ENCODE data around the gene ADM.

DNA sequence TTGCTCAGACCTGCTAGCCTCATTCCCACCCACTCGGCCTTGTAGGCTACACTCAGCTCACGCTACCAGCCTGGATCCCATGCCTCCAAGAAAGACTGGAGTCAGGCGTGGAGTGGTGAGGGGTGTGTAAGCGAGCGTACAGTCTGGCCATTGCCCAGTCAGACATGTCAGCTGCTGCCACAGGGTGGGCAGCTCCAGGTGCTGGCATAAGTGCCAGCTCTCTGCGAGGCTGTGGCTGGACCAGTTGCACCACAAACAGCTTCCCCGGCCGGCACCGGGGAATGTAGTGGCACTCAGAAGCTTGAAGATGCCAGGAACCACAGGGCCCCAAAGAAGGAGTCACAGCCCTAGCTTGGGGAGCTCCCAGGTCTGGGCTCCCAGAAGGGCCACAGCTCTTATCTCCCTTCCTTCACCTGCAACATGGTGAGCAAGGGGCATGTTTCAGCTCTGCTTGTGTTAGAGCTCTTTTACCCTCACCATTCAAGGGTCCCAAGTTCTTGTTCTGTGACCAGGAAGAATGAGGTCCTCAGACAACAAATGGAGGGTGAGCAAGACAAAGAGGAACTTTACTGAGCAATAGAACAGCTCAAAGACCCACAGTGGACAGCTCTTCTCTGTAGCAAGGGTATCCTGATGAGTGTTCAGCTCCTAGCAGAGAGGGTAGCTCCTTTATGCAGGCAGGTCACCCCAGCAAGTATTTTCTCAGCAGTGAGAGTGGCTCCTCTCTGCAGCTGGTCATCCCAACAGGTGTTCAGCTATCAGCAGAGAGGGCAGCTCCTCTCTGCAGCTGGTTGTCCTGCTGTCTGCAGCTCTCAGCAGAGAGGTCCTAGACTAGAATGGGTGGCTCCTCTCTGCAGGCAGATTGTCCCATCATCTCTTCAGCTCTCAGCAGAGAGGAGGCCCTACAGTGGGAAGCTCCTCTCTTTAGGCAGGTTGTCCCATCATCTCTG, 16.8 kb upstream of the ADM start:
- TF ChIP-seq FOXK2 (IDR thresholded peaks at IDR 0.05) (no peak), ARNT (IDR thresholded peaks at IDR 0.05) (no peak), BHLHE40 (IDR thresholded peaks at IDR 0.05; ENCODE audit: borderline replicate concordance) (no peak), SUZ12 (IDR thresholded peaks at IDR 0.05) (no peak), FOXA1 (IDR thresholded peaks at IDR 0.05) (no peak), TARDBP (IDR thresholded peaks at IDR 0.05) (no peak), ELF4 (IDR thresholded peaks at IDR 0.05) (no peak), SP1 (IDR thresholded peaks at IDR 0.05) (no peak), CTBP1 (IDR thresholded peaks at IDR 0.05; ENCODE audit: borderline replicate concordance) (no peak), ZNF384 (IDR thresholded peaks at IDR 0.05) (no peak), NFRKB (IDR thresholded peaks at IDR 0.05) (no peak), LEF1 (IDR thresholded peaks at IDR 0.05; ENCODE audit: borderline replicate concordance) (no peak), L3MBTL2 (conservative IDR thresholded peaks at IDR 0.05) (no peak)

Data from HEK293T (cell line).